Colonic mucosa (tissue), 4 donors: ENCODE results near the gene MAPRE3. TPM values are rescaled to one million over a fixed set of nuclear protein-coding genes. Genes with fewer than 3 reads are reported as not detected.

Source experiments
- DNase-seq: peaks from one replicate; pipeline ENCODE4 v3.0.0-alpha.2; 2020
- H3K27ac ChIP-seq: fragments of 200-600 bp; one replicate; pipeline ENCODE4 v1.8.0; 2021
- H3K27me3 ChIP-seq: fragments of 200-600 bp; one replicate; pipeline ENCODE4 v1.8.0; 2021
- H3K36me3 ChIP-seq: fragments of 200-600 bp; one replicate; pipeline ENCODE4 v1.8.0; 2021
- H3K4me1 ChIP-seq: fragments of 200-600 bp; one replicate; pipeline ENCODE4 v1.8.0; 2021; ENCODE audit warnings: mild to moderate bottlenecking
- H3K4me3 ChIP-seq: fragments of 200-600 bp; one replicate; pipeline ENCODE4 v1.8.0; 2021
- H3K9ac ChIP-seq, 2 donors: one replicate each; pipeline ENCODE4 v1.7.0; 2013; ENCODE audit warnings: control low read depth in 2 of 2, low read depth in 2 of 2, low read length in 2 of 2
- H3K9me3 ChIP-seq: fragments of 200-600 bp; one replicate; pipeline ENCODE4 v1.8.0; 2021
- intact Hi-C: fragments of 100-400 bp; cut with DNase I; formaldehyde crosslinking; loops from one replicate; pipeline ENCODE4 v1.14.1; 2022
- total RNA-seq, 2 donors: library from RNA; stranded (reverse); fragmentation: NEBNext Ultra II Directional in 1 of 2; extraction: Animal tissue kit (Norgen Biotek cat#: 25700) in 1 of 2; gene quantifications; one replicate each; pipeline ENCODE4 v1.2.1, GENCODE V29; 2021
- TF ChIP-seq, protein P1 (sequence below): fragments of 200-600 bp; IDR thresholded peaks from one replicate; pipeline ENCODE4 v1.8.0; 2022; ENCODE audit warnings: antibody characterized with exemption, mild to moderate bottlenecking
- donor health status: healthy.
- donor health status: DM: no; HTN: no; CAD: no.
- donor health status: DM: no; HTN: no; CAD: no.

MAPRE3 gene
- total RNA-seq, 2 donors from 2014 or later = 21.6 to 22.0 TPM

DNA sequence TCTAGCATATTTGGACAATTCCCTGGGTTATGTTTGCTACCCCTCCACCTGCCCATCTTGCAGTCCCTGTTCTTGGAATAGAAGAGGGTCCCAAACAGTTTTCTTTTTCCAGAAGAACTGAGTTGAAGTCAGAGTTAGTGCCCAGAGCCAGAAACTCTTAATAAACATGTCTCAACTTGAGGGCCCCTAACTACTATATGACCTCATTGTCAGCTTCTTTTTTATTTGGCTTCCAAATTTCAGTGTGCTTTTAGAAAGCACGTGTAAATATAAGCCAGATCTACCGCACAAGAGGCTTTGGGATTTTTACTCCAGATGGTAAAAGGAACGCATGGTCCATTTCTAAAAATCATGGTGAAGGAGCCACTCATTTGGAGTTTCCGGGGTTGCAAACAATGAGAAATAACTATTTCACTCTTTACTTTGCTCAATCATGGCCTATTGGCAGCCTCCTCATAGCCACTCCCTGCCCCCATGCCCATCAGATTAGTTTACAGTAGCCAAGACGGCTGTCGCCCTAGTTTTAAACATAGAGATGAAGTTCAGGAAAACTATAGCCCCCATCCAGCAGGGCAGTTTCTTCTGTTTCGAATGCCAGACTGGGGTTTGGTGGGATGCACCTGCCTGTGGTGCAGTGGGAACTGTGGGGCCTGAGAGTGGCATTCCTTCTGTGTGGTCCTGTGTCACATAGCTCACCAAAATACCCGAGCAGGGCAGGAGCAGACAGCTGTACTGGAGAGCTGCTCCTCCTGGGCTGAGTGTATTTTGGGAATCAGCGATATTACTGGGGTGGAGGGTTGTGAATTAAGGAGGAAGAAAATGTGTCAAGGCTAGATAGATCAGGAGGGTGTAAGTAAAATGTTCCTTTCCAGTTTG is 1.7 kb downstream of the MAPRE3 start:
- intact Hi-C loops = no loop called here
- TF ChIP-seq, protein P1, sequence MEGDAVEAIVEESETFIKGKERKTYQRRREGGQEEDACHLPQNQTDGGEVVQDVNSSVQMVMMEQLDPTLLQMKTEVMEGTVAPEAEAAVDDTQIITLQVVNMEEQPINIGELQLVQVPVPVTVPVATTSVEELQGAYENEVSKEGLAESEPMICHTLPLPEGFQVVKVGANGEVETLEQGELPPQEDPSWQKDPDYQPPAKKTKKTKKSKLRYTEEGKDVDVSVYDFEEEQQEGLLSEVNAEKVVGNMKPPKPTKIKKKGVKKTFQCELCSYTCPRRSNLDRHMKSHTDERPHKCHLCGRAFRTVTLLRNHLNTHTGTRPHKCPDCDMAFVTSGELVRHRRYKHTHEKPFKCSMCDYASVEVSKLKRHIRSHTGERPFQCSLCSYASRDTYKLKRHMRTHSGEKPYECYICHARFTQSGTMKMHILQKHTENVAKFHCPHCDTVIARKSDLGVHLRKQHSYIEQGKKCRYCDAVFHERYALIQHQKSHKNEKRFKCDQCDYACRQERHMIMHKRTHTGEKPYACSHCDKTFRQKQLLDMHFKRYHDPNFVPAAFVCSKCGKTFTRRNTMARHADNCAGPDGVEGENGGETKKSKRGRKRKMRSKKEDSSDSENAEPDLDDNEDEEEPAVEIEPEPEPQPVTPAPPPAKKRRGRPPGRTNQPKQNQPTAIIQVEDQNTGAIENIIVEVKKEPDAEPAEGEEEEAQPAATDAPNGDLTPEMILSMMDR = no peak
- H3K27ac ChIP-seq = no peak overlapping the region
- no peaks in the 10 kb centered on the region for H3K9me3 ChIP-seq
- H3K9ac ChIP-seq = no peak overlapping the region
- no peaks in the 10 kb centered on the region for H3K27me3 ChIP-seq
- H3K36me3 ChIP-seq = no peaks in the 10 kb centered on the region
- H3K4me1 ChIP-seq = no peaks in the 10 kb centered on the region
- no peak overlapping the region for H3K4me3 ChIP-seq
- DNase-seq = no peak

DNA sequence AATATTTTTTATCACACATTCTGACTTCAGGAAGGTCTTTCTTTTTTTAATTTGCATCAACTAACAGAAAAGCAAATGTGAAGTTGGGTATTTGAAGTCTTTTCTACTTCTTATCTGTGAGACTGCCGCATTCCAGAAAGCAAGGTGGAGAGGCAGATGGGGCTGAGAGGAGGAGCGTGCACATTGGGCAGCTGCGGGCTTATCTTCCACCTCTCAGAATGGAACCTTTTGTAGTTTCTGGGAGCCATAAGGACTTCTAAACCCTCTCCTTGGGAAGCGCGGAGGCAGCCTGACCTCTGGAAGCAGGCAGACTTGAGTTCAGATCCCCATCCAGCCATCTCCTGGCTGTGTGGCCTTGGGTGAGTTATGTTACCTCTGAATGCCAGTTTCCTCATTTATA is 3.9 kb downstream of the MAPRE3 start:
- intact Hi-C loops = no loop called here
- H3K4me1 ChIP-seq = no peaks in the 10 kb centered on the region
- no peak overlapping the region for H3K27ac ChIP-seq
- no peaks in the 10 kb centered on the region for H3K9me3 ChIP-seq
- no peak overlapping the region for H3K4me3 ChIP-seq
- no peaks in the 10 kb centered on the region for H3K36me3 ChIP-seq
- no peak for DNase-seq
- TF ChIP-seq, protein P1 = no peak
- no peak overlapping the region for H3K9ac ChIP-seq
- no peaks in the 10 kb centered on the region for H3K27me3 ChIP-seq

DNA sequence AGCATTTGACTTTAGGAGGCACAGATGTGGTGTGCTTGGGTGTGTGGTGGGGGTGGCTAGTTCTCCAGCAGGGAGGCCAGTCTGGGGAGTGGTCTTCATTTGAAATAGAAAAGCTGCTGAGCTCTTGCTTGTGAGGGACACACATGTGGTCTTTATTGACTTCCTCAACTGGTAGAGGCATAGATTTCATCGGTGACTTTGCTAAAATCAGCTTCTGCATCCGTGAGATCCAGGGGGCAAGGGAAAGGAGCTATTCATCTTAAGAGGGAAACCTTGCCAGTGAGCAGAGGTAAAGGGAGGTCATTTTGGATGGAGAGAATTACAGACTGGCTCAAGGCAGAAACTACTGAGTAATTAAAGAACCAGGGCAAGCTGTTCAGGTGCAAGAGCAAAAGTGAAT is 4.7 kb downstream of the MAPRE3 start:
- Histone ChIP-seq H3K9me3 (no peaks in the 10 kb centered on the region), H3K9ac (no peak overlapping the region), H3K27ac (no peak overlapping the region), H3K27me3 (no peaks in the 10 kb centered on the region), H3K4me3 (no peak overlapping the region), H3K36me3 (no peaks in the 10 kb centered on the region), H3K4me1 (no peaks in the 10 kb centered on the region)
- intact Hi-C loops = no loop called here
- DNase-seq = no peak
- TF ChIP-seq, protein P1 = no peak

DNA sequence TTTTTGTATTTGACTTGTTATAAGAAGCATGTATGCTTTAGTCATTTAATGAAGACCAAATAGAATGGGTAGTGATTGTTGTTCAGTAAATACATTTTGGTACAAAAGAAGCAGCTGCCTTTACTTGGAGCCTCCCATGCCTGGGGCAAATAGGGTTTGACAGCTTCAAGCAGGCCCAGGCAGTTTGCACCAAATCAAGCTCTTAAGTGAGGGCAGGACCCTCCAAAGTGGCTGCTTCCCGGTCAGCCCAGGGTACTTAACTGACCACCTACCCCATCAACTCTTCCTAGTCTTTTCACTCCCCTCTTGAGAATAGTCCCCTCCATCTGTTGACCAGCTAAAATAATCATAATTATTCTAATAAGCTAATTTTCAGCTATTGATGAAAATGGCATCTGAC is 5.2 kb downstream of the MAPRE3 start:
- Histone ChIP-seq H3K27me3 (no peaks in the 10 kb centered on the region), H3K27ac (no peak overlapping the region), H3K36me3 (no peaks in the 10 kb centered on the region), H3K4me1 (no peaks in the 10 kb centered on the region), H3K9me3 (no peaks in the 10 kb centered on the region), H3K4me3 (no peak overlapping the region), H3K9ac (no peak overlapping the region)
- TF ChIP-seq, protein P1 = no peak
- no peak for DNase-seq
- intact Hi-C loops = no loop called here

DNA sequence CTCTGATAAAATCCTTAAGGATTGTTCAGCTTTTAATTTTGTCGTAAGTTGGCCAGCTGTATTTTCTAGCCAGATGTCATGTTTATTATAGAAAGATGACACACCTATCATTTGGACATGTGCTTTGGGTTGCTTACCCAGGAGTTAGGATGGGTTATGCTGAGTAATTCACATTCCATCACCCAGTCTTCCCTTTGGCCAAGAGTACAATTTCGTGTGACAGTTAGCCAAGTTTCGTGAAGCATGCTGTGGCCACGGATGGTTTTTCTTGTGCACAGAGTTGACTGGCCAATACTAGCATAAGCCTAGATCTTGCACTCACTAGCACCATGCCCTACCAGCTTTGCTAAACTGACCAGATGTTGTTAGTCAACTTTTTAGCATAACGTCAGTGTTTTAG is 5.8 kb downstream of the MAPRE3 start:
- DNase-seq = no peak
- Histone ChIP-seq H3K27me3 (no peaks in the 10 kb centered on the region), H3K36me3 (no peaks in the 10 kb centered on the region), H3K9ac (no peak overlapping the region), H3K27ac (no peak overlapping the region), H3K4me1 (no peaks in the 10 kb centered on the region), H3K9me3 (no peaks in the 10 kb centered on the region), H3K4me3 (no peak overlapping the region)
- intact Hi-C loops = no loop called here
- TF ChIP-seq, protein P1 = no peak
